ENCODE measurements around the gene ANKS1B. TPM values are rescaled to one million over a fixed set of nuclear protein-coding genes. Genes with fewer than 3 reads are reported as not detected.

The ANKS1B gene
- total RNA-seq, 1 donor from 2014 or later: 2.4 TPM

DNA sequence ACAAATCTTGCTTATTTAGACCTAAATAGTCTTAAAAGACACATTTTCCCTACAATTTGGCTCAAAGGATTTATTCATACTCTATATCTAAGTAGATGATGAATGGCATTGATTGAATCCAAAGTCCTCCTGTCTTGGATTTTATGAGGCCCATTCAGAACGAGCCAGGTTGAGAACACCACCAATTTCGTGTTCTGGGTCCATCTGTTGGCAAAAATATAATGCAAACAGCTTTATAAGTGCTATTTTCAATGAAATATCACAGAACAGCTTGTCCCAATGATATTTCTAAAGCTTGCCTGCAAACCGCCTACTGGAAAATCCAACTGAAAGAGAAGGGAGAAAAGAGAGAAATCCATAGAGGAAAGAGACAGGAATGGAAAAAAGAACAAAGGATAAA lies 542.0 kb downstream of the ANKS1B start:
- Mint-ChIP-seq H3K4me1 (ENCODE audit: low read depth, unreplicated experiment) (peaks cover 8% of the 10 kb centered on the region), H3K27ac (ENCODE audit: unreplicated experiment) (no peak overlapping the region), H3K4me3 (ENCODE audit: unreplicated experiment) (no peak overlapping the region), H3K36me3 (ENCODE audit: low read depth, unreplicated experiment) (no peaks in the 10 kb centered on the region), H3K9me3 (ENCODE audit: unreplicated experiment) (no peaks in the 10 kb centered on the region), H3K27me3 (ENCODE audit: low read depth, unreplicated experiment) (no peaks in the 10 kb centered on the region)
- TF ChIP-seq, protein P1, sequence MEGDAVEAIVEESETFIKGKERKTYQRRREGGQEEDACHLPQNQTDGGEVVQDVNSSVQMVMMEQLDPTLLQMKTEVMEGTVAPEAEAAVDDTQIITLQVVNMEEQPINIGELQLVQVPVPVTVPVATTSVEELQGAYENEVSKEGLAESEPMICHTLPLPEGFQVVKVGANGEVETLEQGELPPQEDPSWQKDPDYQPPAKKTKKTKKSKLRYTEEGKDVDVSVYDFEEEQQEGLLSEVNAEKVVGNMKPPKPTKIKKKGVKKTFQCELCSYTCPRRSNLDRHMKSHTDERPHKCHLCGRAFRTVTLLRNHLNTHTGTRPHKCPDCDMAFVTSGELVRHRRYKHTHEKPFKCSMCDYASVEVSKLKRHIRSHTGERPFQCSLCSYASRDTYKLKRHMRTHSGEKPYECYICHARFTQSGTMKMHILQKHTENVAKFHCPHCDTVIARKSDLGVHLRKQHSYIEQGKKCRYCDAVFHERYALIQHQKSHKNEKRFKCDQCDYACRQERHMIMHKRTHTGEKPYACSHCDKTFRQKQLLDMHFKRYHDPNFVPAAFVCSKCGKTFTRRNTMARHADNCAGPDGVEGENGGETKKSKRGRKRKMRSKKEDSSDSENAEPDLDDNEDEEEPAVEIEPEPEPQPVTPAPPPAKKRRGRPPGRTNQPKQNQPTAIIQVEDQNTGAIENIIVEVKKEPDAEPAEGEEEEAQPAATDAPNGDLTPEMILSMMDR (IDR thresholded peaks at IDR 0.05; ENCODE audit: insufficient read depth, low read depth, low read length): no peak
- TF ChIP-seq EZH2 (IDR thresholded peaks at IDR 0.05; ENCODE audit: insufficient read depth, low read length): no peak
- H3K27ac ChIP-seq (ENCODE audit: low read depth, low read length): no peak overlapping the region
- no peaks in the 10 kb centered on the region for H3K9me3 ChIP-seq (ENCODE audit: insufficient read depth, low read depth, low read length)
- H3K79me2 ChIP-seq (ENCODE audit: insufficient read depth, low read length): no peaks in the 10 kb centered on the region
- no peak overlapping the region for H3K9ac ChIP-seq (ENCODE audit: low read length)
- H3K36me3 ChIP-seq (ENCODE audit: insufficient read depth, low read length): no peaks in the 10 kb centered on the region
- no peaks in the 10 kb centered on the region for H3K4me1 ChIP-seq (ENCODE audit: insufficient read depth, low read length)
- H4K20me1 ChIP-seq (ENCODE audit: insufficient read depth, low read length): no peaks in the 10 kb centered on the region
- H3K4me3 ChIP-seq (ENCODE audit: insufficient read depth, low read depth, low read length): no peak overlapping the region
- DNase-seq (ENCODE audit: low read depth) (no peak), FAIRE-seq (no peak)
- H3K4me2 ChIP-seq (ENCODE audit: low read length): no peak overlapping the region
- no peak overlapping the region for H2AFZ ChIP-seq (ENCODE audit: low read depth, low read length)
- no peaks in the 10 kb centered on the region for H3K27me3 ChIP-seq (ENCODE audit: insufficient read depth, low read length)

DNA sequence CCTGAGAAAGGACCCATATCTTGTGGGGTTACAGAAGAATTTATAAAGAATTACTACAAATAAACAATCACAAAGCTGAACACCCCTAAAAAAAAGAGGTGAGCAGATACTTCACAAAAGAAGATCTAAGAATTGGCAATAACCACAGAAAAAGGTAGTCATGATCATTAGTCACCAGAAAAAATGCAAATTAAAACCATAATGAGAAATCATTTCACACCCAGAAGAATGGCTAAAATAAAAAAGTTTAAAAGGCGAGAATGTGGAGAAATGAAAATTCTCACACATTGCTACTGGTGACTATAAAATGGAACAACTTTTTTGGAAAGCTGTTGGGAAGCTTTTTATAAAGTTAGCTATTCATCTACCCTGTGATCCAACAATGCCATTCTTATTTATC lies 545.3 kb downstream of the ANKS1B start:
- no peaks in the 10 kb centered on the region for H3K4me1 Mint-ChIP-seq (ENCODE audit: low read depth, unreplicated experiment)
- FAIRE-seq: no peak

DNA sequence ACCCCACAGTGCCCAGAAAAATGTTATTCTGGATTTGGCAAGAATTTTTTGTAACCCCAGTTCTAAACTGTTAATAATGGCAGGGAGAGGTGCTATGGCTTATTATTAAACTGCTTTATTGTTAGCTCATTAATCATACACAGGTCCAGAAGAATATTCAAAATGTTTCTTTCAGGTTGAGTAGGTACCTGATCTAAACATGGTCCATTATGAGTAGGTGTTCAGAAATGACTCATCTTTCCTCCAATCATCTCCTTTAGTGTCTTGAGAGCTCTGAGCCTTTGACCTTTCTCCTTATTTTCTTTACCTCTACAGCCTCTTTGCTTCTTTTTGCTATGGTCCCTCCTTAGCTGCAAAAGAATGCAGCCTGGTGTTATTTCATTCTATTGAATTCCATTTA lies 548.2 kb downstream of the ANKS1B start:
- no peaks in the 10 kb centered on the region for H3K9me3 Mint-ChIP-seq (ENCODE audit: unreplicated experiment)
- H3K4me3 Mint-ChIP-seq (ENCODE audit: unreplicated experiment): no peak overlapping the region
- FAIRE-seq: no peak
- no peaks in the 10 kb centered on the region for H3K4me1 ChIP-seq (ENCODE audit: insufficient read depth, low read length)
- H3K27me3 Mint-ChIP-seq (ENCODE audit: low read depth, unreplicated experiment): no peaks in the 10 kb centered on the region
- no peaks in the 10 kb centered on the region for H3K27me3 ChIP-seq (ENCODE audit: insufficient read depth, low read length)
- no peak for DNase-seq (ENCODE audit: low read depth)
- no peaks in the 10 kb centered on the region for H4K20me1 ChIP-seq (ENCODE audit: insufficient read depth, low read length)
- TF ChIP-seq, protein P1 (IDR thresholded peaks at IDR 0.05; ENCODE audit: insufficient read depth, low read depth, low read length): no peak
- no peak for TF ChIP-seq EZH2 (IDR thresholded peaks at IDR 0.05; ENCODE audit: insufficient read depth, low read length)
- no peak overlapping the region for H3K4me2 ChIP-seq (ENCODE audit: low read length)
- H3K9me3 ChIP-seq (ENCODE audit: insufficient read depth, low read depth, low read length): no peaks in the 10 kb centered on the region
- H3K36me3 ChIP-seq (ENCODE audit: insufficient read depth, low read length): no peaks in the 10 kb centered on the region
- no peak overlapping the region for H2AFZ ChIP-seq (ENCODE audit: low read depth, low read length)
- H3K27ac Mint-ChIP-seq (ENCODE audit: unreplicated experiment): no peak overlapping the region
- no peak overlapping the region for H3K4me3 ChIP-seq (ENCODE audit: insufficient read depth, low read depth, low read length)
- H3K79me2 ChIP-seq (ENCODE audit: insufficient read depth, low read length): no peaks in the 10 kb centered on the region
- H3K27ac ChIP-seq (ENCODE audit: low read depth, low read length): no peak overlapping the region
- H3K4me1 Mint-ChIP-seq (ENCODE audit: low read depth, unreplicated experiment): no peaks in the 10 kb centered on the region
- H3K9ac ChIP-seq (ENCODE audit: low read length): no peak overlapping the region
- no peaks in the 10 kb centered on the region for H3K36me3 Mint-ChIP-seq (ENCODE audit: low read depth, unreplicated experiment)

More for the DNA sequence above, 545.3 kb downstream of the ANKS1B start:
- H3K4me3 ChIP-seq (ENCODE audit: insufficient read depth, low read depth, low read length): no peak overlapping the region
- no peak for DNase-seq (ENCODE audit: low read depth)
- no peak overlapping the region for H2AFZ ChIP-seq (ENCODE audit: low read depth, low read length)
- no peak overlapping the region for H3K9ac ChIP-seq (ENCODE audit: low read length)
- H3K9me3 ChIP-seq (ENCODE audit: insufficient read depth, low read depth, low read length): no peaks in the 10 kb centered on the region
- H3K27ac Mint-ChIP-seq (ENCODE audit: unreplicated experiment): no peak overlapping the region
- H4K20me1 ChIP-seq (ENCODE audit: insufficient read depth, low read length): no peaks in the 10 kb centered on the region
- no peak overlapping the region for H3K4me3 Mint-ChIP-seq (ENCODE audit: unreplicated experiment)
- no peaks in the 10 kb centered on the region for H3K9me3 Mint-ChIP-seq (ENCODE audit: unreplicated experiment)
- no peak overlapping the region for H3K27ac ChIP-seq (ENCODE audit: low read depth, low read length)
- no peak overlapping the region for H3K4me2 ChIP-seq (ENCODE audit: low read length)
- H3K4me1 ChIP-seq (ENCODE audit: insufficient read depth, low read length): no peaks in the 10 kb centered on the region
- TF ChIP-seq, protein P1 (IDR thresholded peaks at IDR 0.05; ENCODE audit: insufficient read depth, low read depth, low read length): no peak
- no peak for TF ChIP-seq EZH2 (IDR thresholded peaks at IDR 0.05; ENCODE audit: insufficient read depth, low read length)
- no peaks in the 10 kb centered on the region for H3K27me3 Mint-ChIP-seq (ENCODE audit: low read depth, unreplicated experiment)
- H3K79me2 ChIP-seq (ENCODE audit: insufficient read depth, low read length): no peaks in the 10 kb centered on the region
- no peaks in the 10 kb centered on the region for H3K36me3 Mint-ChIP-seq (ENCODE audit: low read depth, unreplicated experiment)
- H3K27me3 ChIP-seq (ENCODE audit: insufficient read depth, low read length): no peaks in the 10 kb centered on the region
- H3K36me3 ChIP-seq (ENCODE audit: insufficient read depth, low read length): no peaks in the 10 kb centered on the region
